Colon (tissue), 2 donors: ENCODE data around the gene PARD3.

ENCODE experiments used
- FAIRE-seq: peaks from 2 replicates; lab custom pipeline; 2012; peaks lifted over from hg19 to GRCh38; lab: Jason Lieb, UNC
- donor health status: control.
- donor health status: control.

PARD3 gene

DNA sequence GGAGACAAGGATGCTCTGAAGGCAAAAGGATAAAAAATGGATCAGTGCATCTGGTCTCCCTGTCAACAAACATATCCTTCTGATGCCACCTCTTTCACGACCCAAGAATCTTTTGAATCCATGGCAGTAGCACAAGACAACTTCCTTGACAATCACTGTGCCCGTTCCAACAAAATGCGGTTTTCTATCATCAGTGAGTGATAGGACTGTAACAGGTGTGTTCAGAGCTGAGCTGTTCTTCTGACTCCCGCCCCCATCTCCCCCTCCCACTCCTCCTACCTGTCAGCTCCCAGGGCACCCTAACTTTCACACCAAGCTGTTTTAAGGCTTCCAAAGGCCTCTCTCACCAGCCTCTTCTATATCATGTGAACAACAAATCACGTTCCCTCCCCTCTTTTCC lies 74.8 kb downstream of the PARD3 start:
- no peak for FAIRE-seq

DNA sequence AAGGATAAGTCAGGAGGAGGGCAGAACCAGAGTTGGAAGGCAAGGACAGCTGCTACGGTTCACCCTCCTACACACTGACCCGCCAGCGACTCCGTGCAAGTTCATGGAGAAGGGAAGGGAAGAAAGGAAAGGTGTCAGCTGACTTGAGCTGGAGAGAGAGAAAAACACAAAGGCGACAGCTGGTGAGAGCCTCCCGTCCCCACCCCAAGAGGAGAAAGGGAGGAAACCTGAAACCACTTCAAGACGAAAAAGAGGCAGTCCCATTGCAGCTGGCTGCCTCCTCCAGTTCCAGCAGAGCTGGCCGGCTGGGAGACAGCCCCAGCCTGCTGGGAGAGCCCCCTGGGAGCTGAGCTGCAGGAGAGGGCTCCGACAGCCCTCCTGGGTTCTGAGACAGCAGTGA lies 75.2 kb downstream of the PARD3 start:
- FAIRE-seq, result no peak

DNA sequence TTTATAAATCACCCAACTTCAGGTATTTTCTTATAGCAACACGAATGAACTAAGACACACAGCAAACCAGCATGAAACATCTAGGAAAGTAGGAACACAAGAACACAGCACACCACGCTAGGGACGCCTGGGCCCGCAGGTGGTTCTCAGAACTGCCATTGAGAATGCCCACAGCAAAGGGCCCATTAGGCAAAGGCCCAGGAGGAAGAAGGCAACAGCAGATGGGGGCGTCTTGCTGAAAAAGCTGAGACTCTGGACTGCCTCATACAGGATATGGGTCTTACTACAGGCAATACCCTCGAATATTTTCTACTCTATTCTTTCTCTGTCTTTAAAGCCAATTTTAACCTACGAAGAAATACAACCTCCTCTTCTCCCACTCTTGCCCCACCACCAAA lies 77.3 kb downstream of the PARD3 start:
- FAIRE-seq, result no peak

DNA sequence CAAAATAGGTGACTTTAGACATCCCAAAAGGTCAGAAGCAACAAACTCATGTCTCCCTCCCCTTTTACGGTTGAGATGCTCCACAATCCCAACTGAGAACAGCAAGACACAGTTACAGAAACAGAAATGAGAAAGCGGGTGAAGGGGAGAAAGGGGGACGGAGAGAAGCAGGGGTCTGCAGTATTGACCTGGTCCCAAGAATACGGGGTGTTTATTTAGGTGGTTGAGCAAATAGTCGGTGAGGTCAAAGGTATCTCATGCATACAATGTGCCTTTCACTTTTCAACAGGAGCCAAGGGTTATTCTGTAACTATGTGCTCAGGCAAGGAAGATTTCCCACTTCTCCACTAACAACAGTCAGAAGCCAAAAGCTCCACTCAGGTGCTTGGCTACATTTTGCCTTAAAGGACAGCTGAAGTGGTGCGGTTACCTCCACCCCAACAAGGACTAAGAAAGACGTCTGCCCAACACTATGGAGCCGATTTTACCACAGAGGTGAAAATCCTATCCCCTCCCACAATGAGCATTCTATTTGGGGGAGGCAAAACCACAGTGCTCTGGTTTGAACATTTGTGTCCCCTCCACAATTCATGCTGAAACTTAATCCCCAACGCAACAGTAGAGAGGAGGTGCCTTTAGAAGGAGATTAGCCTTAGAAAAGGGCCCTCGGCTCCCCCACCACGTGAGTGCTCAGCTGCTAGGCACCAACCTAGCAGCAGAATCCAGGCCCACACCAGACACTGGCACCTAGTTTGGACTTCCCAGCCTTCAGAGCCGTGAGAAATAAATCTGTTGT lies 77.9 kb downstream of the PARD3 start:
- FAIRE-seq, result no peak

DNA sequence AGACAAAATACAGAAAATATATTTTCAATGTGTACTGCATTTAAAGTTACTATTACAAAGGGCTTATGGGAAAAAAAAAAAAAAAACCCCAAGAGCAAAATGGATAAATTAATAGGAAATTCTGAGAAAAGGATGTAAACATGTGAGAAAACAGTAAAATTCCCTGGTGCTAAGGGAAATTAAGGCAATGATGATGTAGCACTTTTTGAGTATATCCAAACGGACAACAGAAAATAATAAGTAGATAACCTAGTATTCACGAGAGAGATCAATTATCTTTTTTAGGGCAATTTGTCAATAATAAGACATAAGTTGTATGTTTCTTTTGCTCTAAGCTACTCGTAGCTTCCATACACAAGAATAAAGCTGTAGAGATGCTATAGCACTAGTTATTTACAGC lies 80.2 kb downstream of the PARD3 start:
- FAIRE-seq, result no peak

DNA sequence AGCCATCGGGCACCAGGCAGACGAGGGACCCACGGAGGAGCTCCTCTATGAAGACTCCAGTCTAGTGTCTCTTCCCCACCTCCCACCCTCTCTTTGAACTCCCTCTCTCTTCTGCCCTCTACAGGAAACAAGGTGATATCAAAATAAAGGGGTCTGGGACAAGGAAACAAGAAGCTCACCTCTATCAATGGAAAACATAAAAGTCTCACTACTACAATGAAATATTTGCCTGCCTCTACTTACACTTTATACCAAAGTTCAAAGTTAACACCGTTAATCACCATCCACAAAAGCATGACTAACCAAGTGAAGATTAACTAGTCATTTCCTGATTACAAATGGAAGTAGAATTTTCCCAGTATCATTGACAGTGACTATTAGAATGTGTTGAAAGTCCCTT lies 82.2 kb downstream of the PARD3 start:
- FAIRE-seq, result no peak

DNA sequence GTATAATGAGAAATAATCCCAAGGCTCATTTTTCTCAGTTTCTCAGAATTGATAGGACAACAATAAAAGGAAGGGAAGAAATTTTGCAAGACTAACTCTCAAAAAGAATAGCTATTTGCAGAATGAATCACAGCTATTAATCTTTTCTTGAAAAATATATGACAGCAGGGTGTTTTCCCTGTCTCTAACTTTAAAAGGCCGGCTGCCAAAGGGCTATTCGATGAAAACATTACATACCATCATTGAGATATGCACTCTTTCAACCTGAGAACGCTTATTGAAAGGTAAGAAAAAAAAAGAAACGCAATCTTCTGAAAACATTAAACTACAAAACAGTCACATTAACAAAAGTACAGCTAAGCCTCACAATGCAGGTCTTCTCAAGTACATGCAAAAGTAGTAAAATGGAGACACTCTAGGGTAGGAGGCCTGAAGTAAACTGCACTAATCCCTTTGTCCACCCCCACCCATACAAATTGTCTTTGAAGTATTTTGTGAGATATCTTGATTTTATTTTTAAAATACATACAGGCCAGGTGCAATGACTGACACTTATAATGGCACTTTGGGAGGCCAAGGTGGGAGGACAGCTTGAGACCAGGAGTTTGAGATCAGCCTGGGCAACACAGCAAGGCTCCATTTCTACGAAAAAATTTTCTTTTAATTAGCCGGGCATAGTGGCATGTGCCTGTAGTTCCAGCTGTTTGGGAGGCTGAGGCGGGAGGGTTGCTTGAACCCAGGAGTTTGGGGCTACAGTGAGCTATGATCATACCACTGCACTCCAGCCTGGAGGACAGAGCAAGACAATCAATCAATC lies 83.0 kb downstream of the PARD3 start:
- no peak for FAIRE-seq

DNA sequence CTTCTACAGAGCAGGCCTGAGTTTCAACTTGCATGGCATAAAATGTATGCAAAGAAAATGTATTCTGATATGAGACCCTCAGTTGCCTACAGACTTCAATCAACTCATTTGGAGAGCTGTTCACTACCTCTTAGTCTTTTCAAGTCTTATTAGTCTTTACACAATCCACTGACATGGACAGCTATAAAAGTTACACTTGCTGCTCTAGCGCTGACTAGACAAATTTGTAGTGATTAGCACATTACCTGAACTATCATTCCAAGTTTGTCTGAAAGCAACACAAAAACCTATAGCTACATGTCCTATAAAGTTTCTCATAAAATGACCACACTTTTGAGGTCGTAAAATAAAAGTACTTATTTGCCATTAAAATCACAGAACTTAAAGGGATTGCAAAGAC lies 83.9 kb downstream of the PARD3 start:
- no peak for FAIRE-seq

DNA sequence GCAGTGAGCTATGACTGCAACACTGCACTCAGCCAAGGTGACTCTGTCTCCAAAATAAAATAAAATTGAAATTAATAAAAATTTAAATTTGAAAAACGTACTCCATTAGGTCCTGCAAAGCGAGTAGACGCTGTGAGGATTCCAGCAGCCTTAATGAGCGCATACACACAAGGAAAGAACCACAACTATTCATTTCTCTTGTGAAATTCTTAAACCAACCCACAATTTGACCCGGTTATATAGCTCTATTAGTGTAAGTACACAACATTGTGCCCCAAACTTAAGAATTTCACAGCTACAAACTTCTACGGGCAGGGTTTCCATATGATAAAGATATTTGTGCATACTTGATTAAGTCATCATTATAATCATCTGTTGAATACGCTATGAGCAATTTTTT lies 84.4 kb downstream of the PARD3 start:
- no peak for FAIRE-seq

DNA sequence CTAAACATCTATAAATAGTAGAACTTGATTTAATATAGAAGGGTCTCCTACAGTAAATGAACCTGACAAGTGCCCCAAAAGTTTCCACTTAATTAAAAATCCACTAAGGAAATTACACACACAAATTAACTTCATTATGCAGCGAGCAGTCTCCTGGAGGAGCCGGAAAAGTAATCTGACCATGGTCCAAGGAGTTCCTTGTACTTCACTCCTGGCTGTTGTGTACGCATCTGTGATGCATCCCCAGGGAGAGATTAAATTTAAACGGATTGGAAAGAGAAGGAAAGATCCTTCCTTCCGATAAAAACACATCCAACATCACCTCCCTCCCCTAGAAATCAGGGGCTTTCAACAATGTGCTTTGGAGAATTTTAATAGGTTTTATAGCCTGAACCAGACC lies 85.5 kb downstream of the PARD3 start:
- no peak for FAIRE-seq

DNA sequence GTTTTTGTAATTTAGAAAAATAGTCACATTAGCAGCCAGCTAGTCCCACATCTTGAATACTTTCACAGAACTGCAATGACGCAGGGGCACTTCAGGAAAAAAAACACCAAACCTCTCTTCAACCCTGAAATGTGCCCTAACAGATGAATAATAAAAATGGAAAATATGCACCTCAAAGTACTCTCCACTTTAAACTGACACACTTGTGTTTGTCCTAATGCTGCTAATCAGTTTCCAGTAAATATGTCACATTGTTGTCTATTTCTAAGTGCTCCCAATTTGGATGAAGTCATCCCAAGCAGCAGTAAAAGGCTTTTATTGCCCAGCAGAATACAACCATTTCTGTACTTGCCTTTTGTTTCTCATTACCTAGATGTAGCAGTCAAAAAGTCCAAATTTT lies 86.7 kb downstream of the PARD3 start:
- no peak for FAIRE-seq

DNA sequence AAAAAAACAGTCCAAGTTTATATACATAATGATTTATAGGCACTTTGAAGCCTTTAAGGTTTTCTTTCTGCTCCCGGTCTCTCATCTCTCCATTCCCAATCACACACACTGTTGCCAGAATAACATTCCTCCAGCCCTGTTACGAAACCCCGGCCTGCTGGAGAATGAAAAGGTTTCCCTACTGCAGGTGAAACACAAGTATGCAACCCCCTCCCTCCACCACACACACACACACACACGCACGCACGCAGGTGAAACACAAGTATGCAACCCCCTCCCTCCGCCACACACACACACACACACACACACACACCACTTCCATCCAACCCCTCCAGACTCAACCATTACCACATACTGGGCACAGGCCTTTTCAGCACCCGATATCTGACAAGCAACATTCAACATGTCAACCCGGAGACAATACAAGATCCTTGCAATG lies 87.5 kb downstream of the PARD3 start:
- no peak for FAIRE-seq

DNA sequence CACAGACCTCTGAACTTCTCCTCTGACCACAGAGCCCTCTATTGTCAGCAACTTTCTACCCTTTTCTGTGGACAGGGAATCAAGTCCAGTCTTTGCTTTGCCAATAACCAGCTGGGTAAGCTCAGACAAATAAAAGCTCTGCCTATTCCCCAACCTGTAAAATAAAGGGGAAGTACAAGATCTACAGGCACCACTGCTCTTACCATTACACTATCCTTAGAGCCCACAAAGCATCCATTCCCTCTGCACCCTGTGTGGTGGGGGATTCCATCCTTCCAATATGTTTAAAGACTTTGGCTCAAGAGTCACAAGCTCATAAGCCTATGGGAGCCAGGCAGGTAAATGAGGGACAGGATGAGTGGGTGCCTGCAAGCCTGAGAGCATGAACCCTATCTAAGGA lies 88.2 kb downstream of the PARD3 start:
- no peak for FAIRE-seq

DNA sequence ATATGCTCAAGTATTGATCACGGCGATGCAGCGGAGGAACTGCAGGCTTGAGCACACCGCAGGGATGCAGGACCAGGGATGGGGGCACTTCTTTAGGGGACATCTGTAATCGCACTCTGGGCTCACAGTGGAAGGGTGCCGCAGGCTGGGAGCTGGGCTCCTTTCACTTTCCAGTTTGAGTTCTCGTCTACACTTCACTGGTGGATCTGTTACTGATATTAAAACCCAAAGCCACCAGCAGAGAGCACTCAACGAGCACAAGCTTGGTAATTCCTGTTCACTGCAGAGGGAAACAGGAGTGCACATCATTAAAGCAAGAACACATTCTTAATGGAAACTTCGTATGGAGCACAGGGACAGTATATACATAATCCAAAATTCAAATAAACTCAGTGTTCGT lies 91.3 kb downstream of the PARD3 start:
- FAIRE-seq, result no peak

DNA sequence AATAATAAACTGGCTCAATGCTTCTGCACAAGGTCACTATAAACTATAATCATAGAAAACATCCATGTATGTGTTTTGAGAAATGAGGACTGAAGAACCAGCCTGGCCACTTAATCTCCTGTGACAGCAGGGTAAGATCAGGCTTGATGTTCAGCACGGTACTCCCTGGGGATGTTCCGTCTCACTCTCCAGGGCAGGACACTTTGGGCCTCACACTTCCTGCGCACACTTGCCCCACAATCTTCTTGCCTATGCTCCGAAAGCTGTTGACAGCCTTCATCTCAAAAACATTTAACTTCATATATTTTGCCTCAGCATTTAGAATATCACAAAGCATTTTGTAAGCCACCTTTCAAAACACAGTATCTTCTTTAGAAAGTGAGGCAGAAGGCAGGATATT lies 92.7 kb downstream of the PARD3 start:
- FAIRE-seq, result no peak

DNA sequence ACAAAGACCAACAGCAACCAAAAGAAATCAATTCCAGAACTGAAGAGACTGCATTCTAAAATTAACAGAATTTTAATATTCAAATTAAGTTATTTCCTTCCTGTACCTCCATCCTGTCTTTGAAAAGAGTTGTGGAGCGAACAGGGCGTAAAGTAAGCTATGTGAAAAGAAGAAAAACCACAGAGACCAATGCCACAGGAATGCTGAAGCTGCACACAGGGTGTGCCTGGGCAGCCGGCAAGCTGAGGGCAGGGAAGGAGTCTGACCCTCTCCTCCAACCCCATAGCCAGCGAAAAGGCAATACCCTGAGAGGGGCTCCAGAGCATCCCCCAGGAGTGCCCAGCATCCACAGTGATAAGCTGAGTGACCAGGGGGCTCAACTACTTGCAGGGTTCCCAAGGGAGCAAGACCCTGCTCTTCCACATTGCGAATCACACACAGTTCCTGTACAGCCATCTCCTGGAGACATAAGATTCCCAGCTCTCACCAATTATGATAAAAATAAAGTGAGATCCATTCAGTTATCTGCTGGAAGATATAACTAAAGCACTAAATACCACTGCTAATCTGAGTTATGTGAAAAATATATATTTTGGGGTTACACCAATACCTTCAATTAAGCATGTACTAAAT lies 93.8 kb downstream of the PARD3 start:
- FAIRE-seq, result no peak

DNA sequence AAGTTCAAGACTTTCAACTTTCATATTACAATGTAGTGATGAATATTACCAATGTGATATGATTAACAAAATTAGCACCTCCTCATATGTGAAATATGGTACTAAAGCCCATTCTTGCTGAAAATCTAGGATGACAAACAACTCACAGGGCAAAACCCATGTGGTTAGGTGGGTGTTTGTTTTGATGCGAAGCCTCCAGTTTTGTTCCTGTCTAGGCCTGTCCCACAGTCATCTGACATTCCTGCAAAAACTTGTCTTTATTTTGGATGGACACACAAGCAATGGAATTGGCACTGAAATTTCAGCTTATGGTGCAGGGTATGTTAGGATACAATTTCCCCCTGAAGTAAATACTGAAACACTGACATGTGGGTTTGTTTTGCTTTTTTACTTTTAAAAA lies 95.3 kb downstream of the PARD3 start:
- FAIRE-seq, result no peak

DNA sequence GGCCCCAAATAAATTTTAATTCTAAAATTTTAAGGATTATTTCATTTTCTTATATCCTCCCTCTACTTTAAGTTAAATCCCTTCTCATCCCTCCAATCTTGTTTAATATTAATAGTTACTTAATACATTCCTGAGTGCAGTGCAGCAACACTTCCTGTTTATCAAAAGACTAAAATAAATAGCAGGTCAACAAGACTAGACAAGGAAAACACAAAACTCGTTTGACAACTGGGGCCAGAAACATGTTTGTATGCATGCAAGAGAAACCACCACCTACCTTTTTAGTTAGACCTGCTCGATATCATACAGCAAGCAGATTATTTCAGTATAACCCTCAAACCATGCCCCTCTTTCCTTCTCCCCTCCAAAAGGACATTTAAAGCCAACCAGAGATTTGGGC lies 95.8 kb downstream of the PARD3 start:
- no peak for FAIRE-seq

DNA sequence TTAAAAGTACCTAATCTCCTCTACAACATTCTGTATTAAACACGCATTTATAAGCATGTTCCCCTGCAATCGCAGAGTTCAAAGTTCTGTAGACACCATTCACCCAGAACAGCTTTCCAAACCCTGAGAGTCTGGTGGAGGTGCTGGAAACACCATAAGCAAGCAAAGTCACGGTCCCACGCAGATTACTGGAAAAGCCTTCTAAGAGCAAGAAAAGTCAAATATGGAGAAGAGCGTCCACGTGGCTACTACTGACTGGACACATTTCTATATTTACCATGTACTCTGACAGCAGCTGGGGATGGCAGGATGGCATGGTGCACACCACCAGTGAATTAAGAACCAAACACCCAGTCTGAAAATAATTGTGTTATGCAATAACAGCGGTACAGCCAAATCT lies 97.7 kb downstream of the PARD3 start:
- no peak for FAIRE-seq

DNA sequence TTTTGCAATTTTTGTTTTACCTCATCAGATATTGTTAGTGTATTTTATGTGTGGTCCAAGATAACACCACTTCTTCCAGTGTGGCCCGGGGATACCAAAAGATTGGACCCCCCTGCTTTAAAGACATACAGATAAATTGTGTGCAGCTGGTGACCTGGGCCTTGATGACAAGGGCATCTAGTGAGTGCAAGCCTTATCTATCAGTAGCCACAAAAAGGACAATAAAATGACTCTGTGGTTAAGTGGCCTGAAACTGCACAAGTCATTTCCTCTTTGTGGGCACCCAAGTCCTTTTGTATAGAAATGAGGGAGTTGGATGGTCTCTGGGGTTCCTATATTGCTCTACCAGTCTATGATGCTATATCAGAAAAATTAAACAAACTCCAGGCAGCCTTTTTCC lies 98.1 kb downstream of the PARD3 start:
- no peak for FAIRE-seq

DNA sequence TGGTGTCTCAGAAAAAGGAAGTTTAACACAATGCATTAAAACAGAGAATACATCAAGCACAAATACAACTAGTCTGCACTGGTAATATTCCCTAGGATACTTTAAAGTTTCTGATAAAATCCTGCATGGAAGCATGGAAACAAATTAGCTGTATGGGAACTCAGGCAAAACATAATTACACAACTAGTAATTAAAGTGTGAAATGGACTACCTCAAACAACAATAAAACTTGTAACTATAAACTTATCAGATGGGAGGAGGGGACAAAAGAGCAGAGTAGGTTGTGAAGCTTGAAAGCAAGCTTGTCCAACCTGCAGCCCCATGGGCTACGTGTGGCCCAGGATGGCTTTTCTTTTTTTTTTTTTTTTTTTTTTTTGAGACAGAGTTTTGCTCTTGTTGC lies 98.9 kb downstream of the PARD3 start:
- FAIRE-seq, result no peak

DNA sequence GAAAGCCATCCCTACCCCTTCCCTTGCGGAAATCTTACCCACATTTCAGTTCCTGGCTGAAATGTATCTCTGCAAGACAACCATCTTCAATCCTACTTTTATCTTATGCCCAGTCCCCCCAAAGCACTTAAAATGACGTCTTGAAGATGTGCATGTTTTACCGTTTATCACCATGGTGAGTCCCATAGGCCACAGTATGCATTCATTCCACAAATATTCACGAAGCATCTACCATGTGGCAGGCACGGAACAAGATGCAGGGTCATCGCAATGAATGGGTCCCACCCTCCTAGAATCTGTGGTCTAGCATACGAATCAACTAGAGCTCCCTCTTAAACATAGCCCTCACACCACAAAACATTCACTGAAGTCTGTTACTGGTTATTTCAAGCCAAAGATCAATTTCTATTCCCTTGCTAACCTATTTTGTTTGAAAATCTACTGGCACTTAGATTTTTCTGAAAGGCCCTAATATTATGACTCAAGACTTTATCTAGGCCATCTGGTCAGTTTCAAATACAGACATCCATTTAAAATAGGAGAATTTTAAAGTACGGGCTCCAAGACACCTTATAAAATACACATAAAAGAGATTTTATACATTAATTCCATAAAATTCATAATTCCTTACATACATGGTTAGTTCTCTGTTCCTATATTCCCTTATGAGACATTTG lies 99.4 kb downstream of the PARD3 start:
- FAIRE-seq, result no peak

DNA sequence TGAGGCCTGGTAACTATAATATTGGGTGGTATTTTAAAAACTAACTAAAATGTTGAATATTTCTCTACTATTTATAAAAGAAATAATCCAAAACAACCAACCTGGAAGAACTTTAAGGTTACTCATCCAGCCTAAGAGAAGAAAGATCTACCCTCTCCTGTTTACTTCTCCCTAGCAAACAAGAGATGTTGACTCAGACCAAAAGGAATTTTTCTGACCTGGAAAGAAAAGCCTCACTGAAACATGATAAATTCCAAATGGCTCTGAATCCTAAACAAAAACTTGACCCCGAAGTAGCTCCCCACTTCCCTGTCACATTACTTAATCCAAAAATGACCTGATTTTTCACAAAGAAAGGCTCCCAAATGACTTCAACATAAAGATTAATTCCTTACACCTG lies 101.2 kb downstream of the PARD3 start:
- no peak for FAIRE-seq
